Fibroblast of mammary gland (primary cell): Measurements from ENCODE around the gene MMP27.

ENCODE experiments used
- DNase-seq: peaks from one replicate; pipeline ENCODE4 v3.0.0-alpha.2; 2010; ENCODE audit warnings: low read depth
- H3K4me3 ChIP-seq: 2 replicates; pipeline ENCODE4 v1.5.1; 2011; ENCODE audit warnings: low read depth, mild to moderate bottlenecking, low read length, moderate library complexity; ENCODE audit not compliant: control insufficient read depth
- CTCF ChIP-seq: conservative IDR thresholded peaks from 2 replicates; pipeline ENCODE4 v1.5.1; 2011; ENCODE audit warnings: low read depth, low read length, inconsistent platforms; ENCODE audit not compliant: control insufficient read depth, insufficient read depth

The MMP27 gene

DNA sequence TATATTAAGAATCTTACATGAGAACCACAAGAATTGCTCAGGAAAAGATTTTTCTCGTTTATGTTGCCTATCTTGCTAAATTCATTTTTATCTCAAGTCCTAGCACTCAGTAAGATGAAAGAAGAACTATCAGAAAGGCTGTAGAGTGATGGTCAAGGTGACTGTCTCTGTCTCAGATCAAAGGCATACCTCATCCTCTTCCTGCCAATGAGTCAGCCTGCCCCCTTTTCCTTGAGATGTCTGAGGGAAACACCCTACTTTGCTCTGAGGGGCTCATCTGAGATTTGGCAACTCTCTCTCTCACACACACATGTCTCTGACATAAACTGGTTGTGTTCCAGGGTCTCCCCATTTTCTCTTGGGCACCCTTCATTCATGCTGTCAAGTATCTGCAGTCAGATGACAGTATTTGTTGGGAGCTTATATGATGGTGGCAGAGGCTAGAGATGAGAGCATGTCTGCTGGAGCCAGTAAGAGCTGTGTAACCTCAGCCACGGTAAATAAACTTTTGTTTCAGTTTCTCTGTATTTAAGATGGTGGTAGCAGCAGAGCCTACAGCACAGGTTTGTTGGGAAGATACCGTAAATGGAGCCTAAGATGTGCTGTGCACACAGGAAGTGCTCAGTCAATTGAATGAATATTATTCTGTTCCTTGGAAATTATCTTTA lies 1.6 kb downstream of the MMP27 start:
- no peak for TF ChIP-seq CTCF
- DNase-seq = no peak
- no peak overlapping the region for H3K4me3 ChIP-seq

DNA sequence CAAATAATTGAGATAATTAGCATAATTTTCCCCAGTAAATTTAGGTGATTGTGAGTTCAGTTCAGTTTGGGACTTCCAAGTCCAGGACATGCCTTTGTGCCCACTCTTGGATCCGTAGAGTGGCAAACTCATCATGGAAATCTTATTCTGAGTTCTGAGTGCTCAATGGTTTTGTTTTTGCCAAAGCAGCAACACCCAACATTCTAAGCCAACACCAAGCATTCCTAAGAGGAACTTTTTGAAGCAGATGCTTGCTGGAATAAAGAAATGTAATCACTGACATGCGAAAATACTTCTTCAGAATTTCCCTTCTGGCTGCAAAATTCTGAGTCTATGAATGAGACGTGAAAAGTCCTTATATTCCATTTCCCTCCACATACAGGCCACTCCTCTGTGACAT lies 10.4 kb downstream of the MMP27 start:
- DNase-seq = no peak
- no peak overlapping the region for H3K4me3 ChIP-seq
- no peak for TF ChIP-seq CTCF

GRCh38 chr11:102685754-102686153 lies 19.8 kb downstream of the MMP27 start:
- H3K4me3 ChIP-seq = no peak overlapping the region
- no peak for TF ChIP-seq CTCF
- no peak for DNase-seq

DNA sequence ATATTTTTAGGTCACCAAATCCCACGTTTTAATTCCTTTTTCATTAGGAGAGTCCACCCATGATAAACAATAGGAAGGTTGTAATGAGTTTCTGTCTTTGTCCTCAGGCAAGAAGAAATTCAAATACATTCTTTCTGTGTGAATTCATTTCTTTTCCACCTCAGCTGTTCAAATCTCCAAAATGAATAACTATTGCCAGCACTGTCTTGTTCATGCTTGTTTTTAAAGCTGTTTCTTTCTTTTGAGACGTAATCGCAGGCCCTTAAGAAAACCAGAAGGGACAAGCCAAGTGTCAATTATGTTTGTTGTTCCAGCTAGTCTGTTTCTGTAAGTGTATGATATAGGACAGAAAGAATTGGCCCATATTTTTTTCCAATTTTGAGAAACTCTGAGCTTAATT lies 20.2 kb downstream of the MMP27 start:
- DNase-seq = no peak
- no peak overlapping the region for H3K4me3 ChIP-seq
- TF ChIP-seq CTCF = no peak

- DNase-seq = no peak
- TF ChIP-seq CTCF = peak; percentile 6
Measured at GRCh38 chr11:102683277-102683676, 22.3 kb downstream of the MMP27 start.

GRCh38 chr11:102680945-102681344 lies 24.6 kb downstream of the MMP27 start:
- no peak for TF ChIP-seq CTCF
- H3K4me3 ChIP-seq = no peak overlapping the region
- DNase-seq = peak; percentile 62

More at GRCh38 chr11:102683277-102683676, 22.3 kb downstream of the MMP27 start:
- no peak overlapping the region for H3K4me3 ChIP-seq

DNA sequence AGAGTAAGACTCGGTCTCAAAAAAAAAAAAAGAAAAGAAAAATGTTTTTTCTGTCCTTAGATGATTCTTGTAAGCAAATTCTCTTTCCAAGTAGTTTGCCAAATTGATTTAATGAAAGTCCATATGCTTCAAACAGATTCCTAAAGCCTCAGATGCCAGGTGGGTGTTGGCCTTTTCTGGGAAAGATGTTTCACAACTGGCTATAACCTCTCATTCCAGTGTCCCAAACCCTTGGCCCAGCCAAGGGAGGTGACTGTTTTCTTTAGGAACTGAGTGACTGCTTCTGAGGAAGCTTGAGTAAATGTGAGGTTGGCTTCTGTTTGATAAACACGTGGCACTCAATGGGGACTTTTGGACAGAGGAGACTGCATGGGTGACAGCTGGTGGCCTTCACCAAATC lies 27.5 kb downstream of the MMP27 start:
- no peak overlapping the region for H3K4me3 ChIP-seq
- no peak for TF ChIP-seq CTCF
- no peak for DNase-seq
